ENCODE data around the gene TEP1. TPM values are rescaled to one million over a fixed set of nuclear protein-coding genes. Genes with fewer than 3 reads are reported as not detected.

Gene TEP1
- total RNA-seq, 1 donor from 2014 or later = 28.5 TPM

GRCh38 chr14:20350860-20351259, 62.4 kb downstream of the TEP1 start:
- DNase-seq (ENCODE audit: low spot score, unreplicated experiment) = no peak
- H3K4me3 Mint-ChIP-seq (ENCODE audit: low read depth) = no peak overlapping the region
- peaks cover 25% of the 10 kb centered on the region for H3K36me3 Mint-ChIP-seq (ENCODE audit: insufficient read depth)
- TF ChIP-seq CTCF (IDR thresholded peaks at IDR 0.05; ENCODE audit: unreplicated experiment) = peak; percentile 13
- no peaks in the 10 kb centered on the region for H3K9me3 Mint-ChIP-seq (ENCODE audit: low read depth)
- no peak overlapping the region for H3K27ac Mint-ChIP-seq
- H3K4me1 Mint-ChIP-seq (ENCODE audit: low read depth) = no peaks in the 10 kb centered on the region
- H3K27me3 Mint-ChIP-seq = no peaks in the 10 kb centered on the region

DNA sequence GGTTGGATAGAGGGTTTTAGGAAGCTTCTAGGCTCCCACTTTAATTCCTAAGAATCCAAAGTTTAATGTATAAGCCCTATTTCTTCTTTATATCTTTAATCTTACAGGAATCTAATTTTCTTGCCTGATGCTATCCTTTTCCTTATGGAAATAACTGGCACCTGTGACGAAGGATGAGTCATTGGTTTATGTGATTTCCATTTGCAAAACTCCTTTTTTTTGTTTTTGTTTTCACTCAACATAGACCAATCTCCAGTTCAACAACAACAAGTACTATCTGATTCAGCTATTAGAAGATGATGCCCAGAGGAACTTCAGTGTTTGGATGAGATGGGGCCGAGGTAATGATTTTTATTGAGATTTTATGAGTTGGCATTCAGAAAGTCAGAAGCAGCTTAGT, 63.0 kb downstream of the TEP1 start:
- no peak overlapping the region for H3K27ac Mint-ChIP-seq
- H3K9me3 Mint-ChIP-seq (ENCODE audit: low read depth) = no peaks in the 10 kb centered on the region
- no peak for TF ChIP-seq CTCF (IDR thresholded peaks at IDR 0.05; ENCODE audit: unreplicated experiment)
- H3K4me1 Mint-ChIP-seq (ENCODE audit: low read depth) = no peaks in the 10 kb centered on the region
- H3K4me3 Mint-ChIP-seq (ENCODE audit: low read depth) = no peak overlapping the region
- DNase-seq (ENCODE audit: low spot score, unreplicated experiment) = no peak
- peaks cover 27% of the 10 kb centered on the region for H3K36me3 Mint-ChIP-seq (ENCODE audit: insufficient read depth)
- H3K27me3 Mint-ChIP-seq = no peaks in the 10 kb centered on the region

GRCh38 chr14:20347747-20348146, 65.6 kb downstream of the TEP1 start:
- peaks cover 22% of the 10 kb centered on the region for H3K36me3 Mint-ChIP-seq (ENCODE audit: insufficient read depth)

DNA sequence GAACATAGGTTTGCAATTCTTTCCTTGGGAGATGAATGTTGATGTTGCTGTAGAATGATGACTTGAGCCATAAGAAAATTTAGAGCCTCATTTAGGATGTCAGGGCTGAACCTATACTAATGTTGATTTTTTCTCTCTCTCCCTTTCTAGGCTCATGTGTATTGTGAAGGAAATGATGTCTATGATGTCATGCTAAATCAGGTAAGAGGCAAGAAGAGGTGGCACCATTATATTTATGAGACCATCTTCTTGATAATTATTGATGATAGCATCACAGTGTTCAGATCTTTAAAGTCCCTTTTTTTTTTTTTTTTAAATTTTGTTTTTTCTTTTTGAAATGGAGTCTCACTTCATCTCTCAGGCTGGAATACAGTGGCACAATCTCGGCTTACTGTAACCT, 66.6 kb downstream of the TEP1 start:
- H3K36me3 Mint-ChIP-seq (ENCODE audit: insufficient read depth) = peaks cover 16% of the 10 kb centered on the region
- H3K27ac Mint-ChIP-seq = no peak overlapping the region
- TF ChIP-seq CTCF (IDR thresholded peaks at IDR 0.05; ENCODE audit: unreplicated experiment) = no peak
- no peak for DNase-seq (ENCODE audit: low spot score, unreplicated experiment)
- no peaks in the 10 kb centered on the region for H3K27me3 Mint-ChIP-seq
- no peaks in the 10 kb centered on the region for H3K4me1 Mint-ChIP-seq (ENCODE audit: low read depth)
- no peak overlapping the region for H3K4me3 Mint-ChIP-seq (ENCODE audit: low read depth)
- no peaks in the 10 kb centered on the region for H3K9me3 Mint-ChIP-seq (ENCODE audit: low read depth)

More at GRCh38 chr14:20347747-20348146, 65.6 kb downstream of the TEP1 start:
- H3K9me3 Mint-ChIP-seq (ENCODE audit: low read depth) = no peaks in the 10 kb centered on the region
- DNase-seq (ENCODE audit: low spot score, unreplicated experiment) = no peak
- H3K4me3 Mint-ChIP-seq (ENCODE audit: low read depth) = no peak overlapping the region
- H3K27me3 Mint-ChIP-seq = no peaks in the 10 kb centered on the region
- H3K4me1 Mint-ChIP-seq (ENCODE audit: low read depth) = no peaks in the 10 kb centered on the region
- H3K27ac Mint-ChIP-seq = no peak overlapping the region
- TF ChIP-seq CTCF (IDR thresholded peaks at IDR 0.05; ENCODE audit: unreplicated experiment) = no peak

- no peaks in the 10 kb centered on the region for H3K27me3 Mint-ChIP-seq
- TF ChIP-seq CTCF (IDR thresholded peaks at IDR 0.05; ENCODE audit: unreplicated experiment) = no peak
- DNase-seq (ENCODE audit: low spot score, unreplicated experiment) = no peak
- peak overlapping the region; percentile 42 for H3K27ac Mint-ChIP-seq
- no peaks in the 10 kb centered on the region for H3K4me1 Mint-ChIP-seq (ENCODE audit: low read depth)
- H3K36me3 Mint-ChIP-seq (ENCODE audit: insufficient read depth) = peaks cover 12% of the 10 kb centered on the region
- H3K4me3 Mint-ChIP-seq (ENCODE audit: low read depth) = peak overlapping the region; percentile 92
- no peaks in the 10 kb centered on the region for H3K9me3 Mint-ChIP-seq (ENCODE audit: low read depth)
Measured at GRCh38 chr14:20345366-20345765, 67.9 kb downstream of the TEP1 start.
